GM19351 (cell line): ENCODE data around the gene PAPOLB.
"Not testable (repeated sequence)": the region's sequence is repeated elsewhere in the genome, so short reads cannot be mapped to it uniquely, and the experiment has no call there.

Experiments used
- ATAC-seq: cut with Tn5 transposase; IDR thresholded peaks from one replicate; pipeline ENCODE4 v1.9.1; 2021; ENCODE audit warnings: mild to moderate bottlenecking, moderate library complexity; ENCODE audit not compliant: unreplicated experiment

PAPOLB gene

DNA sequence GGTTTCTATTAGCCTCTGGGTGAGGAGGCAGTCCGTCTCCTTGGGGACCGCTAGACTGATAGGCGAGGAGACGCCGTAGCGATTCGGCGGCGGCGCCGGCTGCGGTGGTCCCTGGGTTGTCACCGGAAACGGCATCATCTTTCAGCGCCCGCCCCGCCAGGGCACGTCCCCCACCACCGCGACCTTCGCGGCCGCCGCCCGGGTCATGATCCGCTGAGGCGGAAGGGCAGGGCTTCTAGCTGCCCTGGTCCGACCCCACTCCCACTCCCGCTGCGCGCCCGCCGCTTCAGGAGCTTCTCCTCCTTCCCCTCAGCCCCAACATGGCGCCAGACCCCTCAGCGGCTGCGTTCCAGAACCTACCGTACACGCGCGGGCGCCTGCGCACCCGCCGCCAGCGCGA is at the start of gene PAPOLB:
TSS of gene PAPOLB (minus strand) at position 358 of the 400 bp plus-strand sequence. CDS start at position 138, 220 bp downstream.
- ATAC-seq = no peak

DNA sequence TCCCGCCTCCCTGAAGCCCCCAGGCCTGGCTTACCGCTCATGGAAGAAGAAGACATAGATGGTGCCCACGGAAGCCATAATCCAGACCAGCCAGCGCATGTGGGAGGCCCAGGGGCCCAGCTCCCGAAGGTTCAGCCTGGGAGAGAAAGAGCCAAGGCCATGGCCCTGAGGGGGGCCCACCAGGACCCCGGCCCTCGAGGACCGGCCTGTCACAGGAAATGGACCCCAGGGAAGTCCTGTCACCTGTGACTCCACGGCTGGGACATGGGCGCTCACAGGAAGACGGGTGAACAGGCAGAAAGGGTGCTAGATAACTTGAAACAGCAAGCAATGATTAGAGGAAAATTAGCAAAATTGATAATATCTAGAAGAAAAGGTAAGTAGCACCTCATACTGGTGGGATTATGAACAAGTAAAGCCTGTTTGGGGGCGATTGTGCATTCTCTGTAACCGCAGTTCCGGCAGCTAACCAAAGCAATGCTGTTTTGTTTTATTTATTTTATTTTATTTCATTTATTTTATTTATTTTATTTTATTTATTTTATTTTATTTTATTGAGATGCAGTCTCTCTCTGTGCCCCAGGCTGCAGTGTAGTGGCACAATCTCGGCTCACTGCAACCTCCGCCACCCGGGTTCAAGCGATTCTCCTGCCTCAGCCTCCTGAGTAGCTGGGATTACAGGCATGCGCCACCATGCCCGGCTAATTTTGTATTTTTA is 49.4 kb upstream of the PAPOLB start:
- no peak for ATAC-seq

DNA sequence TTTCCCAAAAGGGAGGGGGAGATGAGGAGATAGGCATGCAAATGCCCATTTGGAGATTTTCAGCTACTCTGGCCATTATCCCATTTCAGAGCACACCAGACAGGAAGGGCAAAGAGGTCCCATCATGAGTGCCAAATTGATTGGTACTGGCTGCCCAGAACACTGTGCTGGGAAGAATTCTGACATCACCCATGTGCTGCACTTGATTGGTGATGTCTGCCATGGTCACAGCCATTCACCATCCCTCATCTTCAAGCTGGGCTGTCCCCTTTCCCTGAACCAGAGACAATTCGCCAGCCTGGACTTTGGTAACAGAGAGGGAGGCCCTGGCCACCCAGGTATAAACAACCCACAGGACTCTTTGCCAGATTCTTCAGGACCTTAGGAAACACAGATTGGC is 44.9 kb upstream of the PAPOLB start:
- ATAC-seq = no peak

- ATAC-seq = no peak
Measured at GRCh38 chr7:4905171-4905570, 43.3 kb upstream of the PAPOLB start.

DNA sequence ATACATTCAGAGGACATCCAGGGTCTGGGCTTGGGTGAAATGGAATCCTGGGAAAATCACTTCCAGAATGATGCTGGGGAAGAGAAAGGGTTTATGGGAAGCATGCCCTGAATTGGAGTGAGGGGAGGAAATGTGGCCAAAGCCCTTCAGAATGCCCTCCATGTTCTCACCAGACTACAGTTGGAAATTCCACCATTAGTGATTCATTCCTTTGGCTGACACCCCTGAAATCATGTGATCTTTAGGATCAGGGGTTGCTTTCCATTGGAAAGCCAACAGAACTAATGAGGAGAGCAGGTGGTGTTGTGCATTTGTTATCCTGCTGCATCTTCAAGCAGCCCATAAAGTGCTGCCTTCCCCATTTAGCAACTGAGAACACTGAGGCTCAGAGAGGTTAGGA is 42.5 kb upstream of the PAPOLB start:
- no peak for ATAC-seq

DNA sequence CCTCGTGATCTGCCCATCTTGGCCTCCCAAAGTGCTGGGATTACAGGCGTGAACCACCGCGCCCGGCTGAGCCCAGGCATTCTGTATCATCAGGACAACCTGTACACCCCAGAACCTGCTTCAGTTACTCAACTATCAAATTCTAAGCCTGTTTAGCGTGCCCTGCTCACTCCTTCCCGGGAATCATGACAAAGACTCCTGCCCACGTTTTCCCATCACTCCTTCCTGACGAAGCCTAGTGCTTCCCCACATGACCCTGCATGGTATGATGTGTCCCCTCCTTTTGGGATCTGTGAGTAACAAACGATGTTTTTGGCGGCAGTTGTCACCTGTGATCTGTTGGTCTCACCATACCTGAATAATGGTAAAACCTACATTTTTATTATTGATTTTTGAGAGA is 33.9 kb upstream of the PAPOLB start:
- no peak for ATAC-seq

DNA sequence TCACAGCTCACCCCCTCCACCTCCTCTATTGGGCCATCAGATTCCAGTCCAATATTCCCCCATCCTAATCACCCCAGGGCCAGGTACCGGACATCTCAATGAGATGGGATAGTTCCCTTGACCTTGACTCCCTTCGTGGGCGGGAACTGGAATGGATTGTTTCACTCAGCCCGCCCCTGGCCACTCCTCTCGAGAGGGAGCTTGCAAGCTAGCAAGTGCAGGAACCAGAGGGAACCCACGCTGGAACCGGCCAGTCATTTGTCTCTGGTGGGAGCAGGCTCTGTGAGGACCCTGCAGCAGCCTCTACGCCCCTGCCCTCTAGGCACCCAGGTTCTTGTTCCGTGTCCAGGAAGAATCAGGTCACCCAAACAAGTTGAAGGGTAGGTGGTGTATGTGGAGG is 32.7 kb upstream of the PAPOLB start:
- no peak for ATAC-seq

- no peak for ATAC-seq
Measured at GRCh38 chr7:4893929-4894475, 32.2 kb upstream of the PAPOLB start.

- ATAC-seq = not testable (repeated sequence)
Measured at GRCh38 chr7:4893188-4893587, 31.4 kb upstream of the PAPOLB start.

DNA sequence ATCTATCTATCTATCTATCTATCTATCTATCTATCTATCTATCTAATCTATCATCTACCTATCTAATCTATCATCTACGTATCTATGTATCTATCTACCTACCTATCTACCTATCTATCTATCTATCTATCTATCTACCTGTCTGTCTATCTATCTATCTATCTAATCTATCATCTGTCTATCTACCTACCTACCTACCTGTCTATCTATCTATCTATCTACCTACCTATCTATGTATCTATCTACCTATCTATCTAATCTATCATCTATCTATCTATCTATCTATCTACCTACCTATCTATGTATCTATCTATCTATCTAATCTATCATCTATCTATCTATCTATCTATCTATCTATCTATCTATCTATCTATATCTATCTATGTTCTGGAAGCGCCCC is 29.7 kb upstream of the PAPOLB start:
- ATAC-seq = not testable (repeated sequence)

GRCh38 chr7:4889682-4890081 is 27.9 kb upstream of the PAPOLB start:
- ATAC-seq = no peak

- ATAC-seq = no peak
Measured at GRCh38 chr7:4888161-4888560, 26.3 kb upstream of the PAPOLB start.

DNA sequence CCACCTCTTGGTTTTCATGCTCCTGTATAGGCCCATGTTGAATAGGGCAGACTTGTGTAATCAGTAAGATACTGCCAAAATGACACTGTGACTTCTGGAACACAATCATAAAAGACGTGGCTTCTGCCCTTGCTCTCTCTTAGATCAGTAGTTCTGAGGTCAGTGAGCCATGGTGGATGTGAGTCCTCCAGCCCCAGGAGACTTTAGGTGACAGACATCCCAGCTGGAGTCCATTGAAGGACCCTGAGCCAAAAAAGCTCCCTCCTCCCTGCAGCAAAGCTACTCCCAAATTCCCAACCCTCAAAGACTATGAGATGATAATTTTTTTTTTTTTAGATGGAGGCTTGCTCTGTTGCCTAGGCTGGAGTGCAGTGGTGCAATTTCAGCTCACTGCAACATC is 24.8 kb upstream of the PAPOLB start:
- no peak for ATAC-seq

DNA sequence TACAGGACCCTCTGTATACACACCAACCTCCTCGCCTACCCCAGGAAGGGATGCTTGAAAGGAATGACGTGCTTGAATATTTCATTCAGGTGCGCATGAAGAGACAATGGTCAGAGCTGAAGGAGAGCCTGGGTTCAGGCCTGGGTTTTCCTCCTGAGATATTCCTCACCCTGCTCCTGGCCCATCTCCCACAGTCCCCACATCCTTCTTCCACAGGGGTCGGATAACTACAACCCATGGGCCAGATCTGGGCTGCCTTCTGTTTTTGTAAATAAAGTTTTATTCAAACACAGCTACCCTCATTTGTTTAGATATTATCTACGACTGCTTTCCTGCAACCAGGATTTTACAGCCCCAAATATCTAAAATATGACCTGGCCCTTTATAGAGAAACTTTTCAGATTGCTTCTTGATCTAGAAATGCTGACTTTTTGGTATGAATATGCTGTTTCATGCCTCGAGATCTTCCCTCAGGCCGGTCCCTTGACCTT is 23.5 kb upstream of the PAPOLB start:
- no peak for ATAC-seq

DNA sequence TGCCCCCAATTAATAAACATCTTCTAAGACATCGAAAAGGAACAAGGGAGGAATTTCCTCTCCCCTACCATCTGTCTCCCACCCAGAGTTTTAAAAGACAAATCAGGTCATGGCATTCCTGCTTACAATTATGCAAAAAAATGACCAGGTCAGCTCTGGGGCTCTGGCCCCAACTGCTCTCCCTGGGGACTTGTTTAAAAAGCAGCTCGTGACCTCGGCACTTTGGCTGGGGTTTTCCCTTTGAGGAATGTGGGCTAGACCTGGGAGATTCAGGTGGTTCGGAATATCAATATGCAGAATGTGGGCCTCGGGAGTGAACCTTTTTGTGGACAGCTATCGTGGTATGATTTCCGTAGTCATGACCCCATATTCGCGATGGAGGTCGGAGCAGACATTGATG is 22.3 kb upstream of the PAPOLB start:
- ATAC-seq = no peak

DNA sequence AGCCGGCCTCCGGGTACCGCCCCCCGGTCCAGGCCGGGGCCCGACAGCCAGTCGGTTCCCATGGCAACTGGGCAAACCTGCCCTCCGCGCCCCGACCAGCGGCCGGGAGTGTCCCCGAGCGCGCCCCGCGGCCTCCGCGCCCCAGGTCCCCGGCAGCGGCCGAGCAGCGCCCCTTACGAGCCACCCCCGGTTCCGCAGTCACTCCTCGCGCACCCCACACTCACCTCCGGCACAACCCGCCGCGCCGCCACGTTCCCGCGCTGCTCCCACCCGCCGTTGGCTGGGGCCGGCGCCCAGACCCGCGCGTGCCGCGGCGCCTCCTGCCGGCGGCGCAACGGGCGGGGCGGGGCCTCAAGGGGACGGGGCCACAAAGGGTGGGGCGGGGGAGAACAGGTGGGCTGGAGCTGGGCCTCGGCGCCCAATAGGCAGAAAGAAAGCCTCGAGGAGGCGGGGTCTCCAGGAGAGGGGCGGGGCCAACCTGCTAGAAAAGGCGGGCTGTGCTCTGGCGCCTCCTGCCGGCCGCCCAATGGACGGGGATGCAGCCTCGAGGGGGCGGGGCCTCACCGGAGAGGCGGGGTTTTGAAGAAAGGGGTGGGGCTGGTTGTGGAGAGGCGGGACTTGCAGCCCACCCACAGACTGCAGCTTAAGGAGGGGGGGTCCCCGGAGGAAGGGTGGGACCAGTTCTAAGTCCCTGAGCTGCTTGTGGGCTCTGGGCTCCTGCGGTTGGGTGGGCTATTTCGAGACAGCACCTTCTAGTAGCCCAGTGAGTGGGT is 21.7 kb upstream of the PAPOLB start, which contains the start of gene RADIL:
TSS of gene RADIL (minus strand) at position 345 of the 773 bp plus-strand sequence. CDS start 5,577 bp downstream, outside the sequence.
- peak; percentile 81 for ATAC-seq

GRCh38 chr7:4883033-4883371 is 21.2 kb upstream of the PAPOLB start:
- ATAC-seq = no peak

- no peak for ATAC-seq
Measured at GRCh38 chr7:4882169-4883032, 20.6 kb upstream of the PAPOLB start.

- no peak for ATAC-seq
Measured at GRCh38 chr7:4880218-4880617, 18.4 kb upstream of the PAPOLB start.

GRCh38 chr7:4879396-4880081 is 17.7 kb upstream of the PAPOLB start:
- no peak for ATAC-seq
